ENCODE measurements around the gene COL4A2. TPM values are rescaled to one million over a fixed set of nuclear protein-coding genes. Genes with fewer than 3 reads are reported as not detected.

Gene COL4A2
- total and polyA plus RNA-seq, 2 donors (not counting 1 experiment from before 2014, with no cell fraction given), result 0.17 TPM; not detected in 1

DNA sequence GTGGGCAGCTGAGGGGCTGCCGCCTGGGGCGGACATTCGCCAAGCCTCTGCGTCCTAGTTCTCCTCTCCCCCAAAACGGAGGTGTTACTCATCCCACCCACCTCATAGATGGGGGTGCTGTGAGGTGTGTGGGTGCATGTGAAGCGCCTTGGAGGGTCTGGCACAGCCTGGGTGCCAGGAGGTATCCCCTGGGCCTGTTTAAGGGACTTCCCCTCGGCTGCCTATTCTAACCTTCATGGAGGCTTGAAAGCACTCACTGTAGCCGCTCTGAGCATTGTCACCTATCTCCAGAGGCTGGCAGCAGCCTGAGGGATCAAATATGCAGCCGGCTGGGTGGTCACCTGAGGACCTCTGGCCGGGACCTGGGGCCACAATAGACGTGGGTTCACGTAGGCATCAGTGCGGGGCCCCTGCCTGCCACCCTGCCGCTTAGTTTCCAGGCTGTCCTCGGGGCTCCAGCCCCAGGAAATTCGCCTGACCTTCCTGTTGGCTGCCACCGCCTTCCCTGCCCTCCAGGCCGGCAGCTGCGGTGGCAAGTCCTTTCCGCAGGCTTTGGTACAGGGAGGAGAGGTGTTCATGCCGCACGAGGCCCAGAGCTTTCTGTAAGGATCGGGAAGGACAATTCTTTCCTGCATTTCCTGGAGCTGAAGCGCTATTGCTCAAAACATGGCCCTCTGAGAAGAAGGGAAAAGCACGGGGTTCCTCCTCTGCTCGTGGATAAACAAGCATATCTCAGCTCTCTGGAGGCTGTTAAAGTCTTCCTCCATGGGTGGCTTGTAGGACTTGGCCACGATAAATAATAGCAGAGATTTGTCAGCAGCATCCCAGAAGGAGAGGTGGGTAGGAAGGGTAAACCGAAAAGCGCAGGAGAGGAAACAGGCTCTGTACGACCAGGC lies 4.6 kb downstream of the COL4A2 start:
- no peaks in the 10 kb centered on the region for H3K4me1 Mint-ChIP-seq
- no peak overlapping the region for H3K27ac ChIP-seq (ENCODE audit: low read length in 2 of 2)
- no peak for ATAC-seq (ENCODE audit: low read depth)
- no peak overlapping the region for H2AFZ ChIP-seq (ENCODE audit: insufficient read depth, low read depth, low read length, poor library complexity, severe bottlenecking)
- H3K4me3 Mint-ChIP-seq, result no peak overlapping the region
- peaks cover 0 to 48% (median 7%) of the 10 kb centered on the region in 4 experiments for H3K27me3 ChIP-seq (replicated peaks in 1 of 4; ENCODE audit: control extremely low read depth in 1 of 4, control insufficient read depth in 3 of 4, insufficient read depth in 4 of 4, low read length in 3 of 4)
- CTCF ChIA-PET, result no interaction called here
- intact Hi-C loops (cut with micrococcal nuclease), result no loop called here
- H3K9me3 ChIP-seq (ENCODE audit: control extremely low read depth in 1 of 3, control insufficient read depth in 2 of 3, insufficient read depth in 1 of 3, low read length in 2 of 3), result peaks cover 0 to 7% (median 0%) of the 10 kb centered on the region in 3 donors
- H3K4me3 ChIP-seq (ENCODE audit: control extremely low read depth in 1 of 5, extremely low read depth in 1 of 5, insufficient read depth in 1 of 5, low read depth in 2 of 5, low read length in 4 of 5), result no peak overlapping the region
- no peaks in the 10 kb centered on the region for H3K36me3 ChIP-seq (replicated peaks in 1 of 2; ENCODE audit: control extremely low read depth in 1 of 2, control insufficient read depth in 1 of 2, extremely low read depth in 1 of 2, insufficient read depth in 2 of 2, low read length in 1 of 2)
- no peak overlapping the region for H3K4me2 ChIP-seq (replicated peaks; ENCODE audit: low read depth, low read length, poor library complexity, severe bottlenecking)
- H3K9me3 Mint-ChIP-seq (ENCODE audit: insufficient read depth), result no peaks in the 10 kb centered on the region
- DNase-seq, result no peak
- no peak overlapping the region for H3K27ac Mint-ChIP-seq
- H3K4me1 ChIP-seq (ENCODE audit: control insufficient read depth in 2 of 2, insufficient read depth in 2 of 2, low read length in 2 of 2), result no peaks in the 10 kb centered on the region
- no peaks in the 10 kb centered on the region for H4K20me1 ChIP-seq (ENCODE audit: control insufficient read depth, insufficient read depth, low read length, poor library complexity, severe bottlenecking)
- no peaks in the 10 kb centered on the region for H3K79me2 ChIP-seq (ENCODE audit: control insufficient read depth, insufficient read depth, low read length)
- H3K27me3 Mint-ChIP-seq, result peaks cover 52% of the 10 kb centered on the region
- POLR2A ChIA-PET, result no interaction called here
- 40% methylated on average over 23 of the region's 30 CpGs for WGBS (ENCODE audit: insufficient coverage)
- no peak overlapping the region for H3K9ac ChIP-seq (ENCODE audit: low read length)
- TF ChIP-seq, protein P1, sequence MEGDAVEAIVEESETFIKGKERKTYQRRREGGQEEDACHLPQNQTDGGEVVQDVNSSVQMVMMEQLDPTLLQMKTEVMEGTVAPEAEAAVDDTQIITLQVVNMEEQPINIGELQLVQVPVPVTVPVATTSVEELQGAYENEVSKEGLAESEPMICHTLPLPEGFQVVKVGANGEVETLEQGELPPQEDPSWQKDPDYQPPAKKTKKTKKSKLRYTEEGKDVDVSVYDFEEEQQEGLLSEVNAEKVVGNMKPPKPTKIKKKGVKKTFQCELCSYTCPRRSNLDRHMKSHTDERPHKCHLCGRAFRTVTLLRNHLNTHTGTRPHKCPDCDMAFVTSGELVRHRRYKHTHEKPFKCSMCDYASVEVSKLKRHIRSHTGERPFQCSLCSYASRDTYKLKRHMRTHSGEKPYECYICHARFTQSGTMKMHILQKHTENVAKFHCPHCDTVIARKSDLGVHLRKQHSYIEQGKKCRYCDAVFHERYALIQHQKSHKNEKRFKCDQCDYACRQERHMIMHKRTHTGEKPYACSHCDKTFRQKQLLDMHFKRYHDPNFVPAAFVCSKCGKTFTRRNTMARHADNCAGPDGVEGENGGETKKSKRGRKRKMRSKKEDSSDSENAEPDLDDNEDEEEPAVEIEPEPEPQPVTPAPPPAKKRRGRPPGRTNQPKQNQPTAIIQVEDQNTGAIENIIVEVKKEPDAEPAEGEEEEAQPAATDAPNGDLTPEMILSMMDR (IDR thresholded peaks at IDR 0.05), result no peak
- TF ChIP-seq EZH2 (IDR thresholded peaks at IDR 0.05; ENCODE audit: borderline replicate concordance, insufficient read depth, low read depth, low read length, poor library complexity, severe bottlenecking), result no peak

GRCh38 chr13:110312339-110313031 lies 5.4 kb downstream of the COL4A2 start:
- H3K4me3 Mint-ChIP-seq, result no peak overlapping the region
- Histone ChIP-seq H3K36me3 (replicated peaks in 1 of 2; ENCODE audit: control extremely low read depth in 1 of 2, control insufficient read depth in 1 of 2, extremely low read depth in 1 of 2, insufficient read depth in 2 of 2, low read length in 1 of 2) (no peaks in the 10 kb centered on the region), H3K4me1 (ENCODE audit: control insufficient read depth in 2 of 2, insufficient read depth in 2 of 2, low read length in 2 of 2) (no peaks in the 10 kb centered on the region), H3K9me3 (ENCODE audit: control extremely low read depth in 1 of 3, control insufficient read depth in 2 of 3, insufficient read depth in 1 of 3, low read length in 2 of 3) (peaks cover 0 to 7% (median 0%) of the 10 kb centered on the region in 3 donors), H3K4me3 (ENCODE audit: control extremely low read depth in 1 of 5, extremely low read depth in 1 of 5, insufficient read depth in 1 of 5, low read depth in 2 of 5, low read length in 4 of 5) (no peak overlapping the region), H4K20me1 (ENCODE audit: control insufficient read depth, insufficient read depth, low read length, poor library complexity, severe bottlenecking) (no peaks in the 10 kb centered on the region), H3K79me2 (ENCODE audit: control insufficient read depth, insufficient read depth, low read length) (no peaks in the 10 kb centered on the region), H2AFZ (ENCODE audit: insufficient read depth, low read depth, low read length, poor library complexity, severe bottlenecking) (no peak overlapping the region), H3K27me3 (replicated peaks in 1 of 4; ENCODE audit: control extremely low read depth in 1 of 4, control insufficient read depth in 3 of 4, insufficient read depth in 4 of 4, low read length in 3 of 4) (peaks cover 0 to 46% (median 7%) of the 10 kb centered on the region in 4 experiments), H3K27ac (ENCODE audit: low read length in 2 of 2) (no peak overlapping the region), H3K9ac (ENCODE audit: low read length) (no peak overlapping the region), H3K4me2 (replicated peaks; ENCODE audit: low read depth, low read length, poor library complexity, severe bottlenecking) (no peak overlapping the region)
- ChIA-PET POLR2A (no interaction called here), CTCF (no interaction called here)
- TF ChIP-seq, protein P1 (IDR thresholded peaks at IDR 0.05), result no peak
- TF ChIP-seq EZH2 (IDR thresholded peaks at IDR 0.05; ENCODE audit: borderline replicate concordance, insufficient read depth, low read depth, low read length, poor library complexity, severe bottlenecking), result no peak
- WGBS (ENCODE audit: insufficient coverage), result 80% methylated on average over 4 of the region's 4 CpGs
- peaks cover 56% of the 10 kb centered on the region for H3K27me3 Mint-ChIP-seq
- ATAC-seq (ENCODE audit: low read depth), result no peak
- intact Hi-C loops (cut with micrococcal nuclease), result no loop called here
- H3K9me3 Mint-ChIP-seq (ENCODE audit: insufficient read depth), result no peaks in the 10 kb centered on the region
- no peak for DNase-seq
- H3K4me1 Mint-ChIP-seq, result no peaks in the 10 kb centered on the region
- H3K27ac Mint-ChIP-seq, result no peak overlapping the region

Data from B cell (primary cell).